Common myeloid progenitor, CD34-positive (primary cell): ENCODE data around the gene SNX2.

ENCODE experiments used
- CTCF ChIA-PET: fragments of 350-600 bp; sonication (Branson Sonifier 250); formaldehyde crosslinking; loops from one replicate; lab custom pipeline; 2021; ENCODE audit warnings: antibody characterized with exemption; lab: Charles Lee
- POLR2A ChIA-PET: fragments of 350-600 bp; sonication (Branson Sonifier 250); formaldehyde crosslinking; loops from one replicate; lab custom pipeline; 2021; ENCODE audit warnings: antibody characterized with exemption; lab: Charles Lee
- DNase-seq, 3 donors: peaks; one replicate each; pipeline versions ENCODE4 v3.0.0 to v3.0.0-alpha.2; 2013
- H3K27ac ChIP-seq, 2 experiments: 1 replicate in 1 of 2; 2 replicates in 1 of 2; pipeline ENCODE4 v1.7.0; 2013; ENCODE audit warnings: inconsistent platforms in 2 of 2, low read length in 2 of 2, mild to moderate bottlenecking in 2 of 2, low read depth in 1 of 2, moderate library complexity in 1 of 2; ENCODE audit not compliant: severe bottlenecking in 2 of 2, insufficient read depth in 1 of 2, poor library complexity in 1 of 2
- H3K27me3 ChIP-seq, 5 experiments: replicated peaks in 2 of 5; 1 replicate in 3 of 5; 2 replicates in 2 of 5; pipeline versions ENCODE4 v1.6.1 to v1.7.0; 2013; ENCODE audit warnings: low read length in 4 of 5, mild to moderate bottlenecking in 2 of 5, moderate library complexity in 2 of 5, inconsistent platforms in 1 of 5; ENCODE audit not compliant: insufficient read depth in 5 of 5, control insufficient read depth in 4 of 5
- H3K36me3 ChIP-seq, 4 experiments: 1 replicate in 2 of 4; 2 replicates in 2 of 4; pipeline versions ENCODE4 v1.6.1 to v1.7.0; 2013; ENCODE audit warnings: low read length in 3 of 4, control low read depth in 1 of 4, mild to moderate bottlenecking in 1 of 4; ENCODE audit not compliant: control insufficient read depth in 4 of 4, insufficient read depth in 4 of 4
- H3K4me1 ChIP-seq, 4 experiments: 1 replicate in 3 of 4; 2 replicates in 1 of 4; pipeline versions ENCODE4 v1.6.1 to v1.7.1; 2013; ENCODE audit warnings: low read length in 3 of 4, mild to moderate bottlenecking in 3 of 4, control low read depth in 1 of 4, inconsistent platforms in 1 of 4, moderate library complexity in 1 of 4; ENCODE audit not compliant: control insufficient read depth in 4 of 4, insufficient read depth in 4 of 4; ENCODE audit errors: control extremely low read depth in 1 of 4
- H3K4me3 ChIP-seq, 7 experiments: 1 replicate in 4 of 7; 2 replicates in 3 of 7; pipeline versions ENCODE4 v1.5.1 to v1.7.0; 2013; ENCODE audit warnings: mild to moderate bottlenecking in 7 of 7, low read length in 6 of 7, moderate library complexity in 6 of 7, inconsistent platforms in 2 of 7, low read depth in 2 of 7, control low read depth in 1 of 7; ENCODE audit not compliant: insufficient read depth in 4 of 7, control insufficient read depth in 1 of 7; ENCODE audit errors: extremely low read depth in 1 of 7
- H3K9me3 ChIP-seq, 5 experiments: 1 replicate in 4 of 5; 2 replicates in 1 of 5; pipeline versions ENCODE4 v1.6.1 to v1.7.1; 2013; ENCODE audit warnings: low read length in 4 of 5, mild to moderate bottlenecking in 2 of 5, inconsistent platforms in 1 of 5, low read depth in 1 of 5, moderate library complexity in 1 of 5; ENCODE audit not compliant: control insufficient read depth in 4 of 5, insufficient read depth in 2 of 5; ENCODE audit errors: control extremely low read depth in 1 of 5
- WGBS: methylation state at CpG from one replicate; pipeline ENCODE4 v1.1.5; 2013; ENCODE audit not compliant: insufficient coverage; 5-methylcytosine and 5-hydroxymethylcytosine counted together

The SNX2 gene

GRCh38 chr5:122790354-122791103 lies 15.6 kb downstream of the SNX2 start:
- Histone ChIP-seq H3K9me3 (peaks cover 4 to 40% (median 9%) of the 10 kb centered on the region in 5 experiments), H3K4me3 (no peak overlapping the region), H3K27ac (no peak overlapping the region), H3K4me1 (no peaks in the 10 kb centered on the region), H3K27me3 (no peaks in the 10 kb centered on the region), H3K36me3 (peaks cover 7 to 30% (median 16%) of the 10 kb centered on the region in 4 experiments)
- ChIA-PET CTCF (interaction anchor here (1.3 kb wide), 1 partner anchor 21 kb away, joined by 3 read pairs; no protein-coding TSS in a partner anchor), POLR2A (no interaction called here)
- WGBS = 100% methylated on average over 4 of the region's 5 CpGs
- no peak for DNase-seq

DNA sequence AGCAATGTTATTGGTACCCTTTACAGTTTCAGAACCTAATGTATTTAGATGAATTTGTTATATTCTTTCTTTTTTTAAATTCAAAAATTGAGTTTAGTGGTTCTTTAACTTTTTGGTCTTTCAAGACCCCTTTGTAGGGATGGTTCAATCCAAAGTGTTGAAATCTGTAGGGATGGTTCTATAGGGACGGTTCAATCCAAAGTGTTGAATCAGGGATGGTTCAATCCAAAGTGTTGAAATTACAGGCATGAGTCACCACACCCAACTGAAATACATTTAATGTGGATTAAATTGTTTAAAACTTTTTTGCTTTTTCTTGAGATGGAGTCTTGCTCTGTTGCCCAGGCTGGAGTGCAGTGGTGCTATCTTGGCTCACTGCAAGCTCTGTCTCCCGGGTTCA lies 30.6 kb downstream of the SNX2 start:
- Histone ChIP-seq H3K27ac (no peak overlapping the region), H3K4me3 (no peak overlapping the region), H3K36me3 (peaks cover 31 to 81% (median 43%) of the 10 kb centered on the region in 4 experiments), H3K9me3 (no peaks in the 10 kb centered on the region), H3K4me1 (no peaks in the 10 kb centered on the region), H3K27me3 (no peaks in the 10 kb centered on the region)
- ChIA-PET POLR2A (no interaction called here), CTCF (no interaction called here)
- 100% methylated on average over 1 of the region's 2 CpGs for WGBS
- peak in 2 of 3 donors; percentile 27 to 37 for DNase-seq

DNA sequence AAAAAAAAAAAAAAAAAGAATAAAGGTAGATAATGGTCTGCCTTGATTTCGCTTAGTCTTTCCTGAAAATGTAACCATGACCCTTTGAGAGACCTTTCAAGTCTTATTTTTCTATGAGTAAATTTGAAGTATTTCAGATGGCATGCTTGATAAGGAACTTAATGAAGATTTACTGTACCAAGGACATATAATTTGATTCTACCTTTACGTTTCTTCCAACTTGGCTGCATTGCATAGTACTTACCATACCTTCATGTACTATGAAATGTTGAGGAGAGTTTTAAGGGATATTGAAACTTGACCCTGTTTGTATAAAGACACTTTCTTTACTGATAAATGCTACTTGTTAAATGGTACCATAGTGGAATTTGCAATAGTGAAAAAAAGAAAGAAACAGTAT lies 35.5 kb downstream of the SNX2 start:
- no peak overlapping the region for H3K27ac ChIP-seq
- H3K4me1 ChIP-seq = no peaks in the 10 kb centered on the region
- no peaks in the 10 kb centered on the region for H3K27me3 ChIP-seq
- ChIA-PET CTCF (no interaction called here), POLR2A (no interaction called here)
- no peak overlapping the region for H3K4me3 ChIP-seq
- WGBS = 100% methylated on average over 1 of the region's 2 CpGs
- no peak for DNase-seq
- H3K9me3 ChIP-seq = no peaks in the 10 kb centered on the region
- H3K36me3 ChIP-seq = peaks cover 11 to 43% (median 28%) of the 10 kb centered on the region in 4 experiments

DNA sequence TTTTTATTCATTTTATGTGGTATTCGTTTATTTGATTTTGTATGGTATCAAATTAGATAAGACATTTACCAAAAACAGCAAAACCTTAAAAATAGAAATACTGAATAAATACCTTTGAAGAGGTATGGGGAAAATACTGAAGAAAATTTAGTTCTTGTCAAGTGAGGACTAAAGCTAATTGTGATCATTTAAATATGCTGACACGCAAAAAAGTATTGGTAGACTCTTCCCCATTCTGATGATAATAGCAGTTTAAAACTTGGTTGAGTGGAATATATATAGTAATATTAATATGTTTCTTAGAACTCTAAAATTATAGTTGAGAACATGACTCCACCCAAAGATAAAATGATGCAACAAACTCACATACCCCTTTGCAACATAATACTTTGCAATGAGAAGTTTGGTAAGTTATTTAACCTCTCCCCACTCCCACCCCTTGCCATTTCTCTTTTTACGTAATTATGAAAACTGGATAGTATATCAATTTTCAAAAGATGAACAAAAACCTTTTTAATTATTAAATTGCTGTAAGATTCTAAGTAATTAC lies 40.4 kb downstream of the SNX2 start:
- Histone ChIP-seq H3K27ac (no peak overlapping the region), H3K4me3 (no peak overlapping the region), H3K4me1 (no peaks in the 10 kb centered on the region), H3K27me3 (no peaks in the 10 kb centered on the region), H3K9me3 (no peaks in the 10 kb centered on the region), H3K36me3 (peaks cover 8 to 36% (median 22%) of the 10 kb centered on the region in 4 experiments)
- WGBS = no CpG with 5 or more reads among the region's 3 CpGs
- POLR2A ChIA-PET = no interaction called here
- no peak for DNase-seq
- CTCF ChIA-PET = no interaction called here

- ChIA-PET CTCF (no interaction called here), POLR2A (no interaction called here)
- Histone ChIP-seq H3K27me3 (no peaks in the 10 kb centered on the region), H3K4me3 (no peak overlapping the region), H3K9me3 (no peaks in the 10 kb centered on the region), H3K4me1 (no peaks in the 10 kb centered on the region), H3K36me3 (peaks cover 7 to 39% (median 23%) of the 10 kb centered on the region in 4 experiments), H3K27ac (no peak overlapping the region)
- no peak for DNase-seq
- WGBS = 98% methylated on average over 5 of the region's 5 CpGs
These were observed 41.9 kb downstream of the SNX2 start for GRCh38 chr5:122816756-122817155.

DNA sequence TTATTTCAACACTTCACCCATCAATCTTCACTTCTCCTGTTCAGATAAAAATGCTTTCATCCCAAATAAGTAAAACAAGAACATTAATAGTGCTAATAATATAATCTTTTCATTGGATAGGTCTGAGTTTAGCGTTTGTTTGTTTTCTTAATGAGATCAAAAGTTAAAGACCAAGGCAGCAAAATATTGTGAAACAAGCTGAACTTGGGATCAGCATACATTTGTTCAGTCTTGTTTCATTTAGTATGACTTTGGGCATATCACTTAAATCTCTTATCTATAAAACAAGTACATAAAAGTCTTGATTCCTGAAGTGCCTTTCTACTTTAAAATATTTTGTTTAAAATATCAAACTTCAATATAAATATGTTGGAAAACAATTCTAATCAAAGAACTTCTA lies 57.1 kb downstream of the SNX2 start:
- Histone ChIP-seq H3K4me3 (no peak overlapping the region), H3K9me3 (no peaks in the 10 kb centered on the region), H3K27me3 (no peaks in the 10 kb centered on the region), H3K36me3 (peaks cover 5 to 32% (median 15%) of the 10 kb centered on the region in 4 experiments), H3K27ac (no peak overlapping the region), H3K4me1 (no peaks in the 10 kb centered on the region)
- CTCF ChIA-PET = no interaction called here
- POLR2A ChIA-PET = no interaction called here
- no CpG with 5 or more reads among the region's 1 CpG for WGBS
- no peak for DNase-seq

GRCh38 chr5:122835681-122836080 lies 60.8 kb downstream of the SNX2 start:
- CTCF ChIA-PET = interaction anchor here (1.0 kb wide), 1 partner anchor 9 kb away, joined by 3 read pairs; no protein-coding TSS in a partner anchor
- WGBS = no CpG with 5 or more reads among the region's 1 CpG

More at GRCh38 chr5:122835681-122836080, 60.8 kb downstream of the SNX2 start:
- DNase-seq = peak in 1 of 3 donors; percentile 7
- H3K4me1 ChIP-seq = no peaks in the 10 kb centered on the region
- POLR2A ChIA-PET = no interaction called here
- no peaks in the 10 kb centered on the region for H3K27me3 ChIP-seq
- no peak overlapping the region for H3K27ac ChIP-seq
- H3K4me3 ChIP-seq = no peak overlapping the region
- H3K9me3 ChIP-seq = no peaks in the 10 kb centered on the region
- peaks cover 0 to 4% (median 1%) of the 10 kb centered on the region in 4 experiments for H3K36me3 ChIP-seq
